NCI-H128 (cell line): ENCODE results near the gene PSPH.
"Not testable (repeated sequence)": the region's sequence is repeated elsewhere in the genome, so short reads cannot be mapped to it uniquely, and the experiment has no call there.

Source experiments
- DNase-seq: peaks from one replicate; lab custom pipeline; 2025; ENCODE audit not compliant: unreplicated experiment; lab: John Stamatoyannopoulos, UW

PSPH gene

DNA sequence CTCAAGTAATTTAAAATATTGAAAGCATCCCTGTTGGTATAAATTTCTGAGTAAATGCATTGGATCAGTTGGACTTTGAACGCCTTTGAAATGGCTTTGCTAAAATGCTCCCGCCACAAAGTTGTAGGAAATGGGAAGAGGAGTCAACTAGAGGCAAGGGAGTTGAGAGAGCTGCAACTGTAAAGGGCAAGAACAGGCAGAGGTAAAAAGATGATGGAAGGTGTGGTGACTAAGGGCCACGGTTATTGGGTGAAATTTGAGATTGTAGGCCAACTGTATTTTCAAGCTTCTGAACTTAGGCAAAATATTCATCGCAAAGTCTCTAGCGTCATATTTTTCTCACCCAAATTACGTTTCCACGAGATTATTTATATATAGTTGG lies 12.2 kb upstream of the PSPH start:
- no peak for DNase-seq

- no peak for DNase-seq
Observed at GRCh38 chr7:56062382-56062781, 11.1 kb upstream of the PSPH start.

DNA sequence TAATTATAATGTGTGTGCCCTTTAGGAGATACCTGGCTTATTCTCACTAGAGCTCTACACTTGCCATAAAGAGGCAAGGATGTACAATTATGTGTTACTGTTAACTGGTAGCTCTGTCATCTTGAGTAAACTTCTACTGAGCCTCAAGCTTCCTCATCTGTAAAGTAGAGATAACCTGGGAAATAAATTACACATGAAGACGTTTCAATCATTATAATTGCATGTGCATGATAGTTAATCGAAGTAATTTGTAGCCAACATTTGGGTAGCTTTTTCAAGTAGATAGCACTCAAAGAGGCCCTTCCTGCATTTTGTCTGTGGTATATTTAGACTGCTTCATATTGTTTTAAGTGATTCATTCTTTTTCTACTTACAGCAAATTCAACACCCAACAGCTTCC lies 2.7 kb upstream of the PSPH start:
- no peak for DNase-seq

DNA sequence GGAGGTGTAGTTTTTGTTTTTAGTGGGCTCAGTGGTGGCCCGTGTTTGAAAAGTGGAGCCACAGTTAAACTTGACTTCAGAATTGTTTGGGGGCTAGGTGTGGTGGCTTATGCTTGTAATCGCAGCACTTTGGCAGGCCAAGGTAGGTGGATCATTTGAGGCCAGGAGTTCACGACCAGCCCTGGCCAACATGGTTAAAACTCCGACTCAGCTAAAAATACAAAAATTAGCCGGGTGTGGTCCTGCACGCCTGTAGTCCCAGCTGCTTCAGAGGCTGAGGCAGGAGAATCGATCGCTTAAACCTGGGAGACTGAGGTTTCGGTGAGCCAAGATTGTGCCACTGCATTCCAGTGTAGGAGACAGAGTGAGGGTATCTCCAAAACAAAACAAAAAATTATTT lies 2.1 kb upstream of the PSPH start:
- no peak for DNase-seq

GRCh38 chr7:56051053-56051338 lies 248 bp downstream of the PSPH start:
- no peak for DNase-seq

GRCh38 chr7:56048763-56049162 lies 2.5 kb downstream of the PSPH start:
- not testable (repeated sequence) for DNase-seq

DNA sequence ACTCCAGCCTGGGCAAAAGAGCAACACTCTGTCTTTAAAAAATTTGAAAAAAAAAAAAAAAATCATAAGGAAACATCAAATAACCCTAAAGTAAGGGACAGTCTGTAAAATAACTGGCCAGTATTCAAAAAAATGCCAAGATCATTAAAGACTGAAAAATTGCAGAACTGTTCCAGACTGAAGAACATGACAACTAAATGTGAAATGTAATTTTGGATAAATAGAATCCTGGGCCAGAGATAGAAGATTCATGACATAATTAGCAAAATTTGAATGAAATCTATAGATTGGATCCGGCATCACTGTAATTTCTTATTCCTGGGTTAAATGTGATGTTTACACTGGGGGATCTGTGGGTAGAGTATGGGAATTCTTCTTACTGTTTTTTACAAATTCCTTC lies 3.0 kb downstream of the PSPH start:
- DNase-seq: no peak

DNA sequence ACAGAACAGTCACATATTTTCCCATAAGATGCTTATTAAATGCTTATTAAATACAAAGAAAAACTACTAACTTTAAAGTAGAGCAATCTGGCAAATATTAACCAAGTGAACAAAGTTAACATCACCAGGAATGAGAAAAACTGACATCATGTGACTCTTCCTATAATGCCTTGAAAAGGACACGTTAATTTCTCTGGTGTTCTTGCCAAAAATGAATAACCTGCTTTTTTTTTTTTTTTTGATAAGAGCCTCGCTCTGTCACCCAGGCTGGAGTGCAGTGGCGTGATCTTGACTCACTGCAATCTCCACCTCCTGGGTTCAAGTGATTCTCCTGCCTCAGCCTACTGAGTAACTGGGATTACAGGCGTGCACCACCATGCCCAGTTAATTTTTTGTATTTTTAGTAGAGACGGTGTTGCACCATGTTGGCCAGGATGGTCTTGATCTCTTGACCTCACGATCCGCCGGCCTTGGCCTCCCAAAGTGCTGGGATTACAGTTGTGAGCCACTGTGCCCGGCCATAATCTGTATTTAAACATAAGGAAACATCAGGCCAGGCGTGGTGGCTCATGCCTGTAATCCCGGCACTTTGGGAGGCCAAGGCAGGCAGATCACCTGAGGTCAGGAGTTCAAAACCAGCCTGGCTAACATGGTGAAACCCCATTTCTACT lies 3.7 kb downstream of the PSPH start:
- not testable (repeated sequence) for DNase-seq

DNA sequence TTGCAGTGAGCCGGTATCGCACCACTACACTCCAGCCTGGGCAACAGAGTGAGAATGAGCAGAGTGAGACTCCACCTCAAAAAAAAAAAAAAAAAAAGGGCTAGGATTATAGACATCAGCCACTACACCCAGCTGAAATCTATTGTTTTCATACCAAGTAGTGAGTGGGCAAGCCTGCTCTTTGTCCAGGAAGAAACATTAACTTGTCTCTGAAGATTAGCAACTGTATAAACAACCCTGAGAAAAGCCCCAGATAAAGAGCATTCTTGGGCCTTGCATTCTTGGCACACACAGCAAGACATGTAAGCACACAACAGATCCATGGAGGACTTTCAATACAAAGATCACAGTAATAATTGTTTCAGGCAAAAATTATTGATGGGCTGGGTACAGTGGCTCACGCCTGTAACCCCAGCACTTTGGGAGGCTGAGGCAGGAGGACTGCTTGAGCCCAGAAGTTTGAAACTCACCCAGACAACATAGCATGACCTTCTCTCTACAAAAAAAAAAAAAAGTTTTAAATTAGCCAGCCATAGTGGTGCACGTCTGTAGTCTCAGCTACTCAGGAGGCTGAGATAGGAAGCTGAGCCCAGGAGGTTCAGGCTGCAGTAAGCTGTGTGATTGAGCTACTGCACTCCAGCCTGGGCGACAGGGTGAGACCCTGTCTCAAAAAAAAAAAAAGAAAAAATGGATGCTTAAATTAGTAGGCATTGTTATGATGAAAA lies 4.4 kb downstream of the PSPH start:
- DNase-seq: no peak

DNA sequence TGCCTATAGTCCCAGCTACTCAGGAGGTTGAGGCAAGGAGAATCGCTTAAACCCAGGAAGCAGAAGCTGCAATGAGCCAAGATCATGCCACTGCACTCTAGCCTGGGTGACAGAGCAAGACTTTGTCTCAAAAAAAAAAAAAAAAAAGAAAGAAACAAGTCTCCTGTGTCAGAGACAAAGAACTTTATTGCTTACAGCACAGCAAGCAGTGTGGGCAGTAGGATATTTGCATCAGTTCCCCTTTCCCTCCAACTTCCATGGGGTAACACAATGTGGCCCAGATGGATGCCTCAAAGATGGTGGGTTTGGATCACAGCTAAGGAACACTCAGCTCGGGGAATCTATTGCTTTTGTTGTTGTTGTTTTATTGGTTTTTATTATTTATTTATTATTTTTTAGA lies 5.5 kb downstream of the PSPH start:
- not testable (repeated sequence) for DNase-seq

GRCh38 chr7:56040730-56041129 lies 10.5 kb downstream of the PSPH start:
- DNase-seq: no peak

GRCh38 chr7:56033671-56034432 lies 17.4 kb downstream of the PSPH start:
- DNase-seq: peak; percentile 78

DNA sequence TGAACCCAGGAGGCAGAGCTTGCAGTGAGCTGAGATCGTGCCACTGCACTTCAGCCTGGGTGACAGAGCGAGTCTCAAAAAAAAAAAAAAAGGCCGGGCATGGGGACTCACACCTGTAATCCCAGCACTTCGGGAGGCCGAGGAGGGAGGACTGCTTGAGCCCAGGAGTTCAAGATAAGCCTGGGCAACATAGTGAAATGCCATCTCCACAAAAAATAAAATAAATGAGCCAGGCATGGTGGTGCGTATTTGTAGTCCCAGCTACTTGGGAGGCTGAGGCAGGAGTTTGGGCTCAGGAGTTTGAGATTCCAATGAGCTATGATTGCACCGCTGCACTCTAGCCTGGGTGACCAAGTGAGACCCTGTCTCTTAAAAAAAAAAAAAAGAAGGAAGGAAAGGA lies 18.7 kb downstream of the PSPH start:
- DNase-seq: not testable (repeated sequence)

DNA sequence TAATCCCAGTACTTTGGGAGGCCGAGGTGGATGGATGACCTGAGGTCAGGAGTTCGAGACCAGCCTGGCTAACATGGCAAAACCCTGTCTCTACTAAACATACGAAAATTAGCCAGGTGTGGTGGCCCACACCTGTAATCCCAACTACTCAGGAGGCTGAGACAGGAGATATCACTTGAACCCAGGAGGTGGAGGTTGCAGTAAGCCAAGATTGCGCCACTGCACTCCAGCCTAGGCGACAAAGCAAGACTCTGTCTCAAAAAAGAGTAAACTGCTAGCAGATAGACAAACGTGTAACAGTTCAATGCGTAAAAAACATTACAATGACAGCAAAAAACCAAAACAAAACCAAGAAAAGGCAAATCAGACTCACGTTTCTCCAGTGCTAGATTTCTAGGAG lies 19.7 kb downstream of the PSPH start:
- DNase-seq: not testable (repeated sequence)

DNA sequence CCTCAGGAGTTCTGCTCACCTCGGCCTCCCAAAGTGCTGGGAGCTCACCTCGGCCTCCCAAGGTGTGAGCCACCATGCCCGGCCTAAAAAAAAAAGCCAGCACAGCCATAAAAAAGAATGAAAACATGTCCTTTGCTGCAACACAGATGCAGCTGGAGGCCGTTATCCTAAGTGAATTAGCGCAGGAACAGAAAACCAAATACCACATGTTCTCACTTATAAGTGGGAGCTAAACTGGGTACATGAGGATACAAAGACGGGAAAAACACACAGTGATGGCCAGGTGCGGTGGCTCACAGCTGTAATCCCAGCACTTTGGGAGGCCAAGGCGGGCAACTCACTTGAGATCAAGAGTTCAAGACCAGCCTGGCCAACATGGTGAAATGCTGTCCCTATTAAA lies 20.9 kb downstream of the PSPH start:
- no peak for DNase-seq

DNA sequence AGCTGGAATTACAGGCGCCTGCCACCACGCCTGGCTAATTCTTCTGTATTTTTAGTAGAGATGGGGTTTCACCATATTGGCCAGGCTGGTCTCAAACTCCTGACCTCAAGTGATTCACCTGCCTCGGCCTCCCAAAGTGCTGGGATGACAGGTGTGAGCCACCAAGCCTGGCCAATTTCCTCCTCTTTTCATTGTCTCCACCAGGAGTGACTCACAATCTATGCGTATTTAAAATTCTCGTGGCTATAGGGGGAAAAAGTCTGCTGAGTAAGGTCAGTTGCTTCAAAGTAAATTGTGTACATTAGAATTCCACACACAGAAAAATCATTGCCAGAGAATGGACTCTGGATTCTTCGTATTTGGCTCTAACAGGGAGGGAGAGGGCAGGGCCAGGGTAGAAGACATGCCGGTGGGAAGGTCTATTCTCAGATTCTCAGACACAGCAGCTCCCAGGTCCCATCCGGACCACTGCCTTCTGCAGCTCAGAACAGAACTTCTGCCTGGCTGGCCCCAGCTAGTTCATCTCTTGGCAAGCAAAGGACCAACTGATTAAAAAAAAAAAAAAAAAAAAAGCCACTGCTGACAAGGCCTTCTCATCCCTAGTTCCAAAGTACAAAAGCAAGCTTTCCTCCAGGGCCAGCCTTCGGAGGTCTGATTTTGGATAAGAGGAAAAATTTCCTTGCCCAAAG lies 22.2 kb downstream of the PSPH start:
- DNase-seq: no peak

DNA sequence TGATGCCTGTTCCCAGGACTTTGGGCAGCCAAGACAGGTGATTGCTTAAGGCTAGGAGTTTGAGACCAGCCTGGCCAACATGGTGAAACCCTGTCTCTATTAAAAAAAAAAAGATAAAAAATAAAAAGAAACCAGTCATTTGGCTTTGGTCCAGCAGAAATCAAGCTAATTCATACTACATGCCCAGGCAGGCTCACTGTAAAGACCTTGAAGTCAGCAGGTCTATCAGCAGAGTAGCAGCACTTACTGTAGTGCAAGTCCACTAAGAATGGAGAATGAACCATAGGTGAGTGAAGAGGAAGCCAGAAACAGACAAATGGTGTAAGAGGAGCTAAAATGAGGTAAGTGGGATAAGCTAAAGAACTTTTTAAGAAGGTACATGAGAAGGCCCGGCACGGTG lies 24.7 kb downstream of the PSPH start:
- DNase-seq: no peak

DNA sequence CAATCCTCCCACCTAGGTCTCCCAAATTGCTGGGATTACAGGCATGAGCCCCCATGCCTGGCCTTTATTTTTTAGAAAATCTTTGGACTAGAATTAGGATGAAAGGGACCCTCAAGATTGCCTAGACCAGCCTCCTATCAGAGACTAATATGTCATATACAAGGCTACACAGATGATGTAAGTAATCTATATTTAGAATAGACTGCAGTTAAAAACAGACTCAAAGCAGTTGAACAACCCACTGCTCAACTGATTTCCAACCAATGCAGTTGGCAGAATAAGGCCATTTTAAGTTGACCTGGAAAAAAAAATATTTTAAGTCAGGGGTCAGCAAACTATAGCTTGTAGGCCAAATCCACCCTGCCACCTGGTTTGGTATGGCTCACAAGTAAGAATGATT lies 27.7 kb downstream of the PSPH start:
- DNase-seq: no peak

- no peak for DNase-seq
Observed at GRCh38 chr7:56019501-56019900, 31.7 kb downstream of the PSPH start.

- DNase-seq: not testable (repeated sequence)
Observed at GRCh38 chr7:56017015-56017414, 34.2 kb downstream of the PSPH start.

DNA sequence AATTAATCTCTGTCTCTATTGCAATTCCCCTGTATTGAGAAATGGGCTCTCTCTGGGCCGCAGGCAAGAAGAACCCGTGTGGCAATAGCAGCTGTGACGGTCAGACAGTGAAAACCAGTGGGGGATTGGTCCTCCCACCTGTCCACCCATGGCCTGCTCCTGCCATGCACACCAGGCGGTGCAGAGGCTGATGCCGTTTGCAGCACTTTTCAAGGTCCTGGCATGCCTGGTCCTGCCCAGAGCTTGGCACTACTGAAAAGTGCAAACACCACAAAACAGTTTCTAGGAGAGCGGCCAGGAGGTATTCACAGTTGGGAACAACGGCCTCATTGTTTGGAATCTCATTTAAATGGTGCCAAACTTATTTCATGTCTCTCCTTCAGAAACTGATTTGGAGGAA lies 41.5 kb downstream of the PSPH start:
- no peak for DNase-seq

GRCh38 chr7:56007891-56008290 lies 43.4 kb downstream of the PSPH start:
- no peak for DNase-seq
